GM18511 (cell line): ENCODE data around the gene FARP2.
"Not testable (repeated sequence)": the region's sequence is repeated elsewhere in the genome, so short reads cannot be mapped to it uniquely, and the experiment has no call there.

Experiments used
- ATAC-seq: cut with Tn5 transposase; IDR thresholded peaks from one replicate; pipeline ENCODE4 v1.9.1; 2021; ENCODE audit warnings: mild to moderate bottlenecking, moderate library complexity; ENCODE audit not compliant: unreplicated experiment

The FARP2 gene

GRCh38 chr2:241453919-241454318 is 97.8 kb downstream of the FARP2 start:
- not testable (repeated sequence) for ATAC-seq

GRCh38 chr2:241454837-241455485 is 98.9 kb downstream of the FARP2 start:
- no peak for ATAC-seq

GRCh38 chr2:241456546-241456945 is 100.5 kb downstream of the FARP2 start:
- ATAC-seq, result no peak

GRCh38 chr2:241458687-241459086 is 102.6 kb downstream of the FARP2 start:
- ATAC-seq, result no peak

GRCh38 chr2:241459520-241459919 is 103.4 kb downstream of the FARP2 start:
- ATAC-seq, result no peak

GRCh38 chr2:241460631-241461030 is 104.5 kb downstream of the FARP2 start:
- ATAC-seq, result no peak

GRCh38 chr2:241461693-241462677 is 105.9 kb downstream of the FARP2 start:
- ATAC-seq, result no peak

GRCh38 chr2:241463276-241464135 is 107.4 kb downstream of the FARP2 start:
- no peak for ATAC-seq

- ATAC-seq, result no peak
These were observed 109.5 kb downstream of the FARP2 start for GRCh38 chr2:241465543-241465942.

GRCh38 chr2:241466230-241466629 is 110.1 kb downstream of the FARP2 start:
- no peak for ATAC-seq

GRCh38 chr2:241467777-241468475 is 111.8 kb downstream of the FARP2 start:
- ATAC-seq, result no peak

- no peak for ATAC-seq
These were observed 112.3 kb downstream of the FARP2 start for GRCh38 chr2:241468476-241468781.

GRCh38 chr2:241469746-241470145 is 113.7 kb downstream of the FARP2 start:
- no peak for ATAC-seq

- ATAC-seq, result no peak
These were observed 117.3 kb downstream of the FARP2 start for GRCh38 chr2:241473399-241473798.

- ATAC-seq, result no peak
These were observed 119.2 kb downstream of the FARP2 start for GRCh38 chr2:241475267-241475666.

GRCh38 chr2:241478166-241478565 is 122.1 kb downstream of the FARP2 start:
- ATAC-seq, result no peak

GRCh38 chr2:241479026-241479898 is 123.2 kb downstream of the FARP2 start:
- no peak for ATAC-seq

- no peak for ATAC-seq
These were observed 125.6 kb downstream of the FARP2 start for GRCh38 chr2:241481687-241482086.

GRCh38 chr2:241482126-241482955 is 126.3 kb downstream of the FARP2 start:
- no peak for ATAC-seq
